Transverse colon (tissue), 4 donors: ENCODE measurements around the gene GRIP1. TPM values are rescaled to one million over a fixed set of nuclear protein-coding genes. Genes with fewer than 3 reads are reported as not detected.

Experiments
- DNase-seq: peaks from one replicate; pipeline ENCODE4 v3.0.0-alpha.2; 2019
- H3K27ac ChIP-seq, 4 donors: fragments of 200-600 bp; sonication (generic); 2 replicates each; pipeline ENCODE4 v1.5.1; 2016 to 2018; ENCODE audit warnings: inconsistent platforms in 4 of 4
- H3K27me3 ChIP-seq: fragments of 200-600 bp; sonication (generic); 2 replicates; pipeline ENCODE4 v1.5.1; 2017; ENCODE audit warnings: inconsistent platforms
- H3K36me3 ChIP-seq, 4 donors: fragments of 200-600 bp; sonication (generic); 2 replicates each; pipeline ENCODE4 v1.5.1; 2017 to 2019; ENCODE audit warnings: inconsistent platforms in 4 of 4
- H3K4me1 ChIP-seq, 4 donors: fragments of 200-600 bp; sonication (generic); 2 replicates each; pipeline ENCODE4 v1.5.1; 2017 to 2020; ENCODE audit warnings: inconsistent platforms in 4 of 4
- H3K4me3 ChIP-seq, 4 donors: fragments of 200-600 bp; sonication (generic); 1 replicate in 1 of 4; 2 replicates in 3 of 4; pipeline versions ENCODE4 v1.5.1 to v1.6.1; 2017 to 2019; ENCODE audit warnings: inconsistent platforms in 4 of 4
- H3K9me3 ChIP-seq, 2 donors: fragments of 200-600 bp; sonication (generic); 2 replicates each; pipeline ENCODE4 v1.5.1; 2017 to 2019; ENCODE audit warnings: inconsistent platforms in 2 of 2
- EP300 ChIP-seq: sonication (generic); formaldehyde crosslinking; IDR thresholded peaks from one replicate; pipeline ENCODE4 v1.6.1; 2017; ENCODE audit warnings: antibody characterized with exemption, low read depth
- POLR2A ChIP-seq: fragments of 450-650 bp; IDR thresholded peaks from one replicate; pipeline ENCODE4 v1.6.1; 2016; ENCODE audit warnings: antibody characterized with exemption, mild to moderate bottlenecking, moderate library complexity
- POLR2AphosphoS5 ChIP-seq, 3 donors: sonication (generic); formaldehyde crosslinking; IDR thresholded peaks; one replicate each; pipeline ENCODE4 v1.6.1; 2016; ENCODE audit warnings: antibody characterized with exemption in 3 of 3
- WGBS, 2 donors: methylation state at CpG; one replicate each; pipeline ENCODE4 v1.1.5; 2018; ENCODE audit warnings: low coverage in 1 of 2; 5-methylcytosine and 5-hydroxymethylcytosine counted together
- in situ Hi-C, 4 donors: fragments of 200-750 bp; cut with MboI; loops; one replicate each; pipeline versions ENCODE4 v1.15.0 to v1.15.1; 2017; ENCODE audit warnings: low sequenced_read_pairs in 3 of 4, low pct_ligation_motif_present in 1 of 4, low pct_unique_long_range_greater_than_20kb in 1 of 4
- intact Hi-C: fragments of 100-400 bp; cut with DNase I; formaldehyde crosslinking; loops from one replicate; pipeline ENCODE4 v1.15.1; 2023; ENCODE audit warnings: low total_unique reads
- total RNA-seq, 4 donors: library from RNA; depleted of rRNA; stranded (reverse); fragments of >200 nt; gene quantifications; one replicate each; pipeline ENCODE4 v1.1.0, GENCODE V29; 2016
- TF ChIP-seq, protein P1 (sequence below), 5 experiments: fragments of 200-600 bp in 3 of 5; fragments of 450-650 bp in 2 of 5; sonication (generic) in 3 of 5; IDR thresholded peaks; 1 replicate in 2 of 5; 2 replicates in 3 of 5; pipeline ENCODE4 v1.5.1; 2016 to 2017; ENCODE audit warnings: antibody characterized with exemption in 5 of 5, inconsistent platforms in 3 of 5, mild to moderate bottlenecking in 2 of 5, moderate library complexity in 1 of 5

Gene GRIP1
- total RNA-seq, 4 donors from 2014 or later, result 4.4 to 9.0 (median 8.2) TPM

DNA sequence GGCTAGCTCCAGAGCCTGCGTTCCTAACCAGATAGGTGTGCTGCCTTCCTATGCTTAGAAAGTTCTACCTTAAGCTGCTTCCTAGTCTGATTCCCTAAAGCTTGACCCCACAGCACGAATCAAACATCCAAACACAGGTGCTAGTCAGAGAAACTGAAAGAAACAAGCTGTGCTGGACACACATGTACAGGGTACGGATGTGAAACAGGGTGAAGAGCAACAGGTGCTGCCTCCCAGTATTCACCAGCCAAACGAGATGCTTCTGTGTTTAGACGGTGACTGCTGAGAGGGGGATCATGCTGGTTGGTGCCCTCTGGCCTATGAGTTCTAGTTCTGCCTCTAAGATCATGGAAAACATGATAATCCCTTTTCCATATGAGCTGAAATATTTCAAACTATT is 105.3 kb downstream of the GRIP1 start:
- no peaks in the 10 kb centered on the region for H3K36me3 ChIP-seq
- H3K27ac ChIP-seq, result no peak overlapping the region
- H3K9me3 ChIP-seq, result no peaks in the 10 kb centered on the region
- no peaks in the 10 kb centered on the region for H3K4me1 ChIP-seq
- 61 to 83% methylated on average over 4 to 5 of the region's 5 CpGs for WGBS, 2 donors
- TF ChIP-seq POLR2A (no peak), EP300 (no peak), POLR2AphosphoS5 (IDR thresholded peaks at IDR 0.05) (no peak)
- TF ChIP-seq, protein P1, sequence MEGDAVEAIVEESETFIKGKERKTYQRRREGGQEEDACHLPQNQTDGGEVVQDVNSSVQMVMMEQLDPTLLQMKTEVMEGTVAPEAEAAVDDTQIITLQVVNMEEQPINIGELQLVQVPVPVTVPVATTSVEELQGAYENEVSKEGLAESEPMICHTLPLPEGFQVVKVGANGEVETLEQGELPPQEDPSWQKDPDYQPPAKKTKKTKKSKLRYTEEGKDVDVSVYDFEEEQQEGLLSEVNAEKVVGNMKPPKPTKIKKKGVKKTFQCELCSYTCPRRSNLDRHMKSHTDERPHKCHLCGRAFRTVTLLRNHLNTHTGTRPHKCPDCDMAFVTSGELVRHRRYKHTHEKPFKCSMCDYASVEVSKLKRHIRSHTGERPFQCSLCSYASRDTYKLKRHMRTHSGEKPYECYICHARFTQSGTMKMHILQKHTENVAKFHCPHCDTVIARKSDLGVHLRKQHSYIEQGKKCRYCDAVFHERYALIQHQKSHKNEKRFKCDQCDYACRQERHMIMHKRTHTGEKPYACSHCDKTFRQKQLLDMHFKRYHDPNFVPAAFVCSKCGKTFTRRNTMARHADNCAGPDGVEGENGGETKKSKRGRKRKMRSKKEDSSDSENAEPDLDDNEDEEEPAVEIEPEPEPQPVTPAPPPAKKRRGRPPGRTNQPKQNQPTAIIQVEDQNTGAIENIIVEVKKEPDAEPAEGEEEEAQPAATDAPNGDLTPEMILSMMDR (IDR thresholded peaks at IDR 0.05), result no peak
- H3K4me3 ChIP-seq, result no peak overlapping the region
- intact Hi-C loops, result no loop called here
- no peaks in the 10 kb centered on the region for H3K27me3 ChIP-seq
- DNase-seq, result peak; percentile 7
- in situ Hi-C loops, result no loop called here

DNA sequence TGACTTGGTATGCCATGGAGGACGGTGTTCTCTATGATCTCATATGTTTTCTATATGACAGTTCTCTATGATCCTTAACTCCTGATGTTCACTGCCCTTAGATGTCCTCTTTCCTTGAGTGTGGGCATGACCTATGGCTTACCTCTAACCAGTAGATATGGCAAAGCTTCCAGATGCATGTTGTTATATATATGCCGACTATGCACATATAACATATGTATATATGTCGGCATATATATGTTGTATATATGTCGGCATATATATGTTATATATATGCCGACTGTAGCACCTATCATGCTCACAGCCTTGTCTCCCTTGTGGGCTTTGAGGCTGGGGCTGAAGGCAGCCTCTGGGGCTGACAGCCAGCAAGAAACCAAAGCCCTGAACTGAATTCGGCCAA is 106.0 kb downstream of the GRIP1 start:
- intact Hi-C loops (no loop called here), in situ Hi-C loops (no loop called here)

DNA sequence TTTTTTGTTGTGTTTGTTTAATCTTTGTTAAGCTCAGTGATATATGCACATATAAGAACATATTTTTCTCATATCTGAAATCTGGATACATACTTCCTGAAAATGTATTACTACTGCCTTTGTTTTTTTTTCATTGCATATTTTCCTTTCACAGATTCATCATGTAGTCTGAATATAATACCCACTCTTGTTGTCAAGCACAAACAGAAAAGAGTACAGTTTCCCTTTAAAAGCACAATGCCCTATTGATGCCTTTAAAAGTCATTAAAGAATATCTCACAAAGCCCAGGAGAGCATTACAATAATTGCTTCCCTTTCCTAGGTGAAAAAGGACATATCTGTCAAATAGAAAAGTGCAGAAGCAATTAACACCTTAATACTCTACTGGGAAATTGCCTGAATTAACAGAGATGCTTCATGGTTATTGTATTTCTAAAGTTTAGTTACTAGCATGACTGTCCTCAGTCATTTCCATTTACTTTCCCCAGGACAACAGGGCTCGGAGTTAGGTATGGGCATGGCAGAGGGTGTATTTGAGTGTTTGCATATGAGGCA is 107.4 kb downstream of the GRIP1 start:
- H3K27me3 ChIP-seq, result no peaks in the 10 kb centered on the region
- 83 to 100% methylated on average over 1 of the region's 1 CpG for WGBS, 2 donors
- TF ChIP-seq, protein P1 (IDR thresholded peaks at IDR 0.05), result no peak
- TF ChIP-seq EP300 (no peak), POLR2AphosphoS5 (IDR thresholded peaks at IDR 0.05) (no peak), POLR2A (no peak)
- no peaks in the 10 kb centered on the region for H3K4me1 ChIP-seq
- DNase-seq, result no peak
- intact Hi-C loops, result no loop called here
- H3K4me3 ChIP-seq, result no peak overlapping the region
- in situ Hi-C loops, result no loop called here
- H3K9me3 ChIP-seq, result no peaks in the 10 kb centered on the region
- no peaks in the 10 kb centered on the region for H3K36me3 ChIP-seq
- H3K27ac ChIP-seq, result no peak overlapping the region

More for the DNA sequence above, 106.0 kb downstream of the GRIP1 start:
- Histone ChIP-seq H3K4me1 (no peaks in the 10 kb centered on the region), H3K27ac (no peak overlapping the region), H3K4me3 (no peak overlapping the region), H3K36me3 (no peaks in the 10 kb centered on the region), H3K9me3 (no peaks in the 10 kb centered on the region), H3K27me3 (no peaks in the 10 kb centered on the region)
- TF ChIP-seq, protein P1 (IDR thresholded peaks at IDR 0.05), result no peak
- TF ChIP-seq POLR2AphosphoS5 (IDR thresholded peaks at IDR 0.05) (no peak), POLR2A (no peak), EP300 (no peak)
- WGBS, 2 donors, result 94 to 96% methylated on average over 3 to 6 of the region's 6 CpGs
- DNase-seq, result no peak

DNA sequence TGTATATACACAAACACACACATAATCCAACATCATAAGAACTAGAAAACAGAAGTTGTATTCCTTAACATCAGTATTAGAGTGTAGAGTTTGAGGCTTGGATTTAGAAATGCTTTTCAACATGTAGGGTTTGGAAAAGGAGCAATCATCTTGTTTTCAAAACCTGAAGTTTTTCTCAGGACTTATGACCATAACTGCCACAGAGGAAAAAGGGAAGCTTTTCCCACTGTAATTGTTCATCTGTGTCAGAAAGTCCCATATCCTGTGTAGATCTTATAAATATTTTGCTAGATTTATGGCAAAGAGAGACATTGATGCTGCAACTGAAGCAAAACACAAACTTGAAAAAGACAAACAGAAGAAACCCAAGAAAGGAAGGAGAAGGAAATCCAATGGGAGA is 115.7 kb downstream of the GRIP1 start:
- no peak overlapping the region for H3K27ac ChIP-seq
- H3K36me3 ChIP-seq, result no peaks in the 10 kb centered on the region
- H3K27me3 ChIP-seq, result no peaks in the 10 kb centered on the region
- no peak overlapping the region for H3K4me3 ChIP-seq
- peaks cover 7 to 9% of the 10 kb centered on the region in 2 donors for H3K9me3 ChIP-seq
- intact Hi-C loops, result no loop called here
- in situ Hi-C loops, result no loop called here
- H3K4me1 ChIP-seq, result no peaks in the 10 kb centered on the region
- TF ChIP-seq, protein P1 (IDR thresholded peaks at IDR 0.05), result no peak
- TF ChIP-seq POLR2A (no peak), EP300 (no peak), POLR2AphosphoS5 (IDR thresholded peaks at IDR 0.05) (no peak)
- DNase-seq, result no peak
